Tibial nerve (tissue), 4 donors: ENCODE measurements around the gene AOPEP. TPM values are rescaled to one million over a fixed set of nuclear protein-coding genes. Genes with fewer than 3 reads are reported as not detected.

ENCODE experiments used
- DNase-seq, 2 donors: peaks; one replicate each; pipeline ENCODE4 v3.0.0-alpha.2; 2019; ENCODE audit warnings: low spot score in 2 of 2
- H3K27ac ChIP-seq, 4 donors: fragments of 200-600 bp; sonication (generic) in 3 of 4; one replicate each; pipeline ENCODE4 v1.5.1; 2017 to 2019; ENCODE audit warnings: mild to moderate bottlenecking in 1 of 4
- H3K27me3 ChIP-seq, 2 donors: fragments of 200-600 bp; sonication (generic) in 1 of 2; one replicate each; pipeline versions ENCODE4 v1.5.1 to v1.6.0; 2017 to 2019
- H3K36me3 ChIP-seq, 3 donors: fragments of 200-600 bp; sonication (generic); one replicate each; pipeline ENCODE4 v1.5.1; 2018 to 2019
- H3K4me1 ChIP-seq, 4 donors: fragments of 200-600 bp; sonication (generic) in 3 of 4; one replicate each; pipeline ENCODE4 v1.5.1; 2017 to 2019
- H3K4me3 ChIP-seq, 4 donors: fragments of 200-600 bp; sonication (generic) in 3 of 4; one replicate each; pipeline ENCODE4 v1.5.1; 2017 to 2019; ENCODE audit warnings: mild to moderate bottlenecking in 1 of 4, moderate library complexity in 1 of 4
- H3K9me3 ChIP-seq, 4 donors: fragments of 200-600 bp; sonication (generic) in 3 of 4; one replicate each; pipeline ENCODE4 v1.5.1; 2017 to 2019
- EP300 ChIP-seq, 2 donors: sonication (generic); formaldehyde crosslinking; IDR thresholded peaks; one replicate each; pipeline ENCODE4 v1.6.1; 2017; ENCODE audit warnings: antibody characterized with exemption in 2 of 2, mild to moderate bottlenecking in 1 of 2
- POLR2A ChIP-seq, 2 donors: fragments of 450-650 bp; IDR thresholded peaks; one replicate each; pipeline ENCODE4 v1.6.1; 2017; ENCODE audit warnings: antibody characterized with exemption in 2 of 2, mild to moderate bottlenecking in 2 of 2, moderate library complexity in 2 of 2
- WGBS, 2 donors: methylation state at CpG; one replicate each; pipeline ENCODE4 v1.1.5; 2018; 5-methylcytosine and 5-hydroxymethylcytosine counted together
- total RNA-seq, 4 donors: library from RNA; depleted of rRNA; stranded (reverse); fragments of >200 nt; gene quantifications; one replicate each; pipeline ENCODE4 v1.1.0, GENCODE V29; 2016
- TF ChIP-seq, protein P1 (sequence below), 5 experiments: fragments of 200-600 bp in 3 of 5; fragments of 450-650 bp in 2 of 5; sonication (generic) in 3 of 5; IDR thresholded peaks; one replicate each; pipeline ENCODE4 v1.5.1; 2016 to 2019; ENCODE audit warnings: antibody characterized with exemption in 5 of 5, mild to moderate bottlenecking in 3 of 5, moderate library complexity in 2 of 5

Gene AOPEP
- total RNA-seq, 4 donors from 2014 or later = 236 to 323 (median 265) TPM

GRCh38 chr9:95094002-95094401, 367.5 kb downstream of the AOPEP start:
- Histone ChIP-seq H3K36me3 (peaks cover 0 to 20% (median 0%) of the 10 kb centered on the region in 3 donors), H3K27ac (peak overlapping the region; percentile 70 to 97 (median 88)), H3K27me3 (no peaks in the 10 kb centered on the region), H3K9me3 (no peaks in the 10 kb centered on the region), H3K4me1 (peaks cover 0 to 94% (median 76%) of the 10 kb centered on the region in 4 donors), H3K4me3 (no peak overlapping the region)
- 76 to 83% methylated on average over 10 of the region's 10 CpGs for WGBS, 2 donors
- TF ChIP-seq POLR2A (IDR thresholded peaks at IDR 0.05) (no peak), EP300 (IDR thresholded peaks at IDR 0.05) (no peak)
- TF ChIP-seq, protein P1, sequence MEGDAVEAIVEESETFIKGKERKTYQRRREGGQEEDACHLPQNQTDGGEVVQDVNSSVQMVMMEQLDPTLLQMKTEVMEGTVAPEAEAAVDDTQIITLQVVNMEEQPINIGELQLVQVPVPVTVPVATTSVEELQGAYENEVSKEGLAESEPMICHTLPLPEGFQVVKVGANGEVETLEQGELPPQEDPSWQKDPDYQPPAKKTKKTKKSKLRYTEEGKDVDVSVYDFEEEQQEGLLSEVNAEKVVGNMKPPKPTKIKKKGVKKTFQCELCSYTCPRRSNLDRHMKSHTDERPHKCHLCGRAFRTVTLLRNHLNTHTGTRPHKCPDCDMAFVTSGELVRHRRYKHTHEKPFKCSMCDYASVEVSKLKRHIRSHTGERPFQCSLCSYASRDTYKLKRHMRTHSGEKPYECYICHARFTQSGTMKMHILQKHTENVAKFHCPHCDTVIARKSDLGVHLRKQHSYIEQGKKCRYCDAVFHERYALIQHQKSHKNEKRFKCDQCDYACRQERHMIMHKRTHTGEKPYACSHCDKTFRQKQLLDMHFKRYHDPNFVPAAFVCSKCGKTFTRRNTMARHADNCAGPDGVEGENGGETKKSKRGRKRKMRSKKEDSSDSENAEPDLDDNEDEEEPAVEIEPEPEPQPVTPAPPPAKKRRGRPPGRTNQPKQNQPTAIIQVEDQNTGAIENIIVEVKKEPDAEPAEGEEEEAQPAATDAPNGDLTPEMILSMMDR (IDR thresholded peaks at IDR 0.05) = no peak
- no peak for DNase-seq

GRCh38 chr9:95095641-95096355, 369.3 kb downstream of the AOPEP start:
- TF ChIP-seq, protein P1 (IDR thresholded peaks at IDR 0.05) = no peak
- TF ChIP-seq EP300 (IDR thresholded peaks at IDR 0.05) (no peak), POLR2A (IDR thresholded peaks at IDR 0.05) (no peak)
- H3K27me3 ChIP-seq = no peaks in the 10 kb centered on the region
- no peak overlapping the region for H3K4me3 ChIP-seq
- H3K4me1 ChIP-seq = peaks cover 0 to 94% (median 67%) of the 10 kb centered on the region in 4 donors
- H3K36me3 ChIP-seq = peaks cover 0 to 35% (median 0%) of the 10 kb centered on the region in 3 donors
- peak overlapping the region; percentile 49 to 97 (median 80) for H3K27ac ChIP-seq
- DNase-seq = no peak
- H3K9me3 ChIP-seq = no peaks in the 10 kb centered on the region
- WGBS, 2 donors = 44 to 53% methylated on average over 22 of the region's 22 CpGs

- no peak for DNase-seq
- TF ChIP-seq EP300 (IDR thresholded peaks at IDR 0.05) = no peak
- TF ChIP-seq, protein P1 (IDR thresholded peaks at IDR 0.05) = no peak
- no peak for TF ChIP-seq POLR2A (IDR thresholded peaks at IDR 0.05)
- Histone ChIP-seq H3K27ac (peak overlapping the region; percentile 49 to 97 (median 80)), H3K36me3 (peaks cover 0 to 37% (median 0%) of the 10 kb centered on the region in 3 donors), H3K27me3 (no peaks in the 10 kb centered on the region), H3K4me3 (no peak overlapping the region), H3K4me1 (peaks cover 0 to 94% (median 64%) of the 10 kb centered on the region in 4 donors), H3K9me3 (no peaks in the 10 kb centered on the region)
- 87 to 89% methylated on average over 12 of the region's 12 CpGs for WGBS, 2 donors
Observed at GRCh38 chr9:95096381-95096780, 369.9 kb downstream of the AOPEP start.

- TF ChIP-seq, protein P1 (IDR thresholded peaks at IDR 0.05) = no peak
- TF ChIP-seq POLR2A (IDR thresholded peaks at IDR 0.05) = no peak
- no peak for TF ChIP-seq EP300 (IDR thresholded peaks at IDR 0.05)
- Histone ChIP-seq H3K4me3 (no peak overlapping the region), H3K36me3 (peaks cover 0 to 37% (median 0%) of the 10 kb centered on the region in 3 donors), H3K4me1 (peaks cover 0 to 94% (median 64%) of the 10 kb centered on the region in 4 donors), H3K27ac (peak overlapping the region in 3 of 4 donors; percentile 49 to 97 (median 94)), H3K9me3 (no peaks in the 10 kb centered on the region), H3K27me3 (no peaks in the 10 kb centered on the region)
- WGBS, 2 donors = 78 to 83% methylated on average over 6 of the region's 6 CpGs
- DNase-seq = no peak
Observed at GRCh38 chr9:95096807-95097206, 370.3 kb downstream of the AOPEP start.

DNA sequence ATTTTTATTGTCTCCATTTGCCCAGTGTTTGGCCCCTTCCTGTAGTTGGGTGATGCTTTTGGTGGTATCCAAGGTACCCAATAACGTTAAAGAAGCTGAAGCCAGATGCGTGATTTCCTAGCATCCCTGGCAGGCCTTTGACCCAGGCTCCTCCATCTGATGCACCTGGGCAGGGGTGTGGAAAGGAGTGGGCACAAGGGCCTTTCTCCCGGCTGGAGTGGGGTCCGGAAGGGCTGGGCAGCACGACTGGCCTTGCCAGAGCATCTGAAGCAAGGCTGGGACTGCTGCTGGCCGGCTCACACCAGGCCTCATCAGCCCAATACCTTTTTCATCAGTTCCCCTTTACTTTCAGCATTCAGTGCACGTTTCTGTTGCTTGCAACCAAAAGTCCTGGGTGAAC, 370.8 kb downstream of the AOPEP start:
- no peak for TF ChIP-seq EP300 (IDR thresholded peaks at IDR 0.05)
- TF ChIP-seq, protein P1 (IDR thresholded peaks at IDR 0.05) = no peak
- TF ChIP-seq POLR2A (IDR thresholded peaks at IDR 0.05) = no peak
- DNase-seq = no peak
- H3K27ac ChIP-seq = peak overlapping the region in 2 of 4 donors; percentile 90 to 94

More for the DNA sequence above, 370.8 kb downstream of the AOPEP start:
- peaks cover 0 to 37% (median 0%) of the 10 kb centered on the region in 3 donors for H3K36me3 ChIP-seq
- peaks cover 0 to 94% (median 64%) of the 10 kb centered on the region in 4 donors for H3K4me1 ChIP-seq
- no peaks in the 10 kb centered on the region for H3K27me3 ChIP-seq
- 90 to 95% methylated on average over 7 of the region's 7 CpGs for WGBS, 2 donors
- H3K4me3 ChIP-seq = no peak overlapping the region
- H3K9me3 ChIP-seq = no peaks in the 10 kb centered on the region
